HG03565 (cell line): Measurements from ENCODE around the gene LRP1B.

ENCODE experiments used
- ATAC-seq: cut with Tn5 transposase; IDR thresholded peaks from one replicate; pipeline ENCODE4 v1.9.1; 2021; ENCODE audit warnings: mild to moderate bottlenecking, moderate library complexity; ENCODE audit not compliant: unreplicated experiment

LRP1B gene

GRCh38 chr2:140528982-140529381 is 1601.8 kb downstream of the LRP1B start:
- no peak for ATAC-seq

GRCh38 chr2:140526575-140526974 is 1604.2 kb downstream of the LRP1B start:
- ATAC-seq, result no peak

GRCh38 chr2:140512106-140512505 is 1618.7 kb downstream of the LRP1B start:
- no peak for ATAC-seq

- no peak for ATAC-seq
Observed at GRCh38 chr2:140509765-140510164, 1621.1 kb downstream of the LRP1B start.

- ATAC-seq, result no peak
Observed at GRCh38 chr2:140508756-140509155, 1622.1 kb downstream of the LRP1B start.

GRCh38 chr2:140506606-140507005 is 1624.2 kb downstream of the LRP1B start:
- ATAC-seq, result no peak

GRCh38 chr2:140504601-140505000 is 1626.2 kb downstream of the LRP1B start:
- no peak for ATAC-seq

GRCh38 chr2:140502951-140503630 is 1627.7 kb downstream of the LRP1B start:
- ATAC-seq, result no peak

GRCh38 chr2:140498360-140498759 is 1632.5 kb downstream of the LRP1B start:
- no peak for ATAC-seq

- ATAC-seq, result no peak
Observed at GRCh38 chr2:140496714-140497113, 1634.1 kb downstream of the LRP1B start.

GRCh38 chr2:140491876-140492275 is 1638.9 kb downstream of the LRP1B start:
- ATAC-seq, result no peak

- ATAC-seq, result no peak
Observed at GRCh38 chr2:140489193-140489592, 1641.6 kb downstream of the LRP1B start.

- no peak for ATAC-seq
Observed at GRCh38 chr2:140481136-140481535, 1649.7 kb downstream of the LRP1B start.

- ATAC-seq, result no peak
Observed at GRCh38 chr2:140473851-140474250, 1657.0 kb downstream of the LRP1B start.

- ATAC-seq, result no peak
Observed at GRCh38 chr2:140472676-140473075, 1658.1 kb downstream of the LRP1B start.

- ATAC-seq, result no peak
Observed at GRCh38 chr2:140465301-140465700, 1665.5 kb downstream of the LRP1B start.

GRCh38 chr2:140462990-140463389 is 1667.8 kb downstream of the LRP1B start:
- ATAC-seq, result no peak

- ATAC-seq, result no peak
Observed at GRCh38 chr2:140457483-140457882, 1673.3 kb downstream of the LRP1B start.

GRCh38 chr2:140455315-140455714 is 1675.5 kb downstream of the LRP1B start:
- ATAC-seq, result no peak

- ATAC-seq, result no peak
Observed at GRCh38 chr2:140454717-140455116, 1676.1 kb downstream of the LRP1B start.

GRCh38 chr2:140451324-140451723 is 1679.5 kb downstream of the LRP1B start:
- ATAC-seq, result no peak

- no peak for ATAC-seq
Observed at GRCh38 chr2:140442319-140442718, 1688.5 kb downstream of the LRP1B start.

GRCh38 chr2:140440815-140441214 is 1690.0 kb downstream of the LRP1B start:
- no peak for ATAC-seq
